CD4-positive, alpha-beta T cell (primary cell): ENCODE results near the gene MKLN1. TPM values are rescaled to one million over a fixed set of nuclear protein-coding genes. Genes with fewer than 3 reads are reported as not detected.

Experiments used
- ATAC-seq: fragments of 200-7000 bp; cut with Tn5 transposase; one replicate; pipeline ENCODE4 v1.10.0; 2022; ENCODE audit warnings: mild to moderate bottlenecking; ENCODE audit not compliant: poor library complexity
- CTCF ChIA-PET: fragments of 350-600 bp; sonication (Branson Sonifier 250); formaldehyde crosslinking; loops from one replicate; lab custom pipeline; 2021; ENCODE audit warnings: antibody characterized with exemption, inconsistent platforms; lab: Charles Lee
- POLR2A ChIA-PET: fragments of 350-600 bp; sonication (Branson Sonifier 250); formaldehyde crosslinking; loops from one replicate; lab custom pipeline; 2021; ENCODE audit warnings: antibody characterized with exemption, inconsistent platforms; lab: Charles Lee
- DNase-seq, 14 experiments: peaks; one replicate each; pipeline ENCODE4 v3.0.0-alpha.2; 2013 to 2020; ENCODE audit warnings: mixed read lengths in 2 of 14
- H3K27ac ChIP-seq, 2 donors: one replicate each; pipeline versions ENCODE4 v1.5.1 to v1.7.0; 2013; ENCODE audit warnings: low read length in 2 of 2, low read depth in 1 of 2, mild to moderate bottlenecking in 1 of 2
- H3K27me3 ChIP-seq, 2 experiments: 1 replicate in 1 of 2; 2 replicates in 1 of 2; pipeline versions ENCODE4 v1.6.1 to v1.7.0; 2013; ENCODE audit warnings: low read length in 2 of 2, control low read depth in 1 of 2, mild to moderate bottlenecking in 1 of 2, moderate library complexity in 1 of 2; ENCODE audit not compliant: insufficient read depth in 2 of 2, control insufficient read depth in 1 of 2
- H3K36me3 ChIP-seq: one replicate; pipeline ENCODE4 v1.6.1; 2013; ENCODE audit warnings: low read length, control low read depth; ENCODE audit not compliant: insufficient read depth
- H3K4me1 ChIP-seq: one replicate; pipeline ENCODE4 v1.6.1; 2013; ENCODE audit warnings: low read length, control low read depth; ENCODE audit not compliant: insufficient read depth
- H3K4me3 ChIP-seq: one replicate; pipeline ENCODE4 v1.5.1; 2013; ENCODE audit warnings: mild to moderate bottlenecking, low read length, moderate library complexity
- H3K9me3 ChIP-seq, 2 experiments: 1 replicate in 1 of 2; 2 replicates in 1 of 2; pipeline versions ENCODE4 v1.6.1 to v1.7.0; 2013; ENCODE audit warnings: low read length in 2 of 2, mild to moderate bottlenecking in 2 of 2, control low read depth in 1 of 2, moderate library complexity in 1 of 2; ENCODE audit not compliant: control insufficient read depth in 1 of 2, insufficient read depth in 1 of 2
- H3K27ac Mint-ChIP-seq: one replicate; pipeline ENCODE4 v1.8.0; 2020; ENCODE audit warnings: mixed read lengths
- H3K27me3 Mint-ChIP-seq: one replicate; pipeline ENCODE4 v1.8.0; 2021; ENCODE audit warnings: mixed read lengths
- H3K36me3 Mint-ChIP-seq: one replicate; pipeline ENCODE4 v1.8.0; 2021; ENCODE audit warnings: low read depth, mixed read lengths
- H3K4me1 Mint-ChIP-seq: one replicate; pipeline ENCODE4 v1.8.0; 2021; ENCODE audit warnings: low read depth, mixed read lengths
- H3K4me3 Mint-ChIP-seq: one replicate; pipeline ENCODE4 v1.8.0; 2020; ENCODE audit warnings: mild to moderate bottlenecking, mixed read lengths
- H3K9me3 Mint-ChIP-seq: one replicate; pipeline ENCODE4 v1.8.0; 2020; ENCODE audit warnings: mixed read lengths
- CTCF ChIP-seq: fragments of 200-600 bp; IDR thresholded peaks from one replicate; pipeline ENCODE4 v1.8.0; 2022; ENCODE audit warnings: antibody characterized with exemption, mild to moderate bottlenecking
- intact Hi-C, 2 experiments: fragments of 100-400 bp; cut with DNase I in 1 of 2; cut with micrococcal nuclease in 1 of 2; formaldehyde crosslinking; loops; one replicate each; pipeline versions ENCODE4 v1.15.1 to v1.9.0; 2023 to 2025; cut with DNase I, micrococcal nuclease
- total RNA-seq, 174 experiments: library from RNA in 2 of 174; stranded (reverse) in 2 of 174; gene quantifications; one replicate each; pipeline ENCODE4 v1.2.3 and lab custom pipeline; 2021 to 2026

The MKLN1 gene
- total RNA-seq, 2 experiments from 2014 or later, result 47.2 to 53.7 TPM

GRCh38 chr7:131455001-131455400 lies 127.3 kb downstream of the MKLN1 start:
- H3K27ac ChIP-seq, result no peak overlapping the region
- Mint-ChIP-seq H3K4me3 (no peak overlapping the region), H3K27ac (no peak overlapping the region), H3K9me3 (no peaks in the 10 kb centered on the region), H3K27me3 (no peaks in the 10 kb centered on the region), H3K36me3 (peaks cover 63% of the 10 kb centered on the region), H3K4me1 (no peaks in the 10 kb centered on the region)
- no peaks in the 10 kb centered on the region for H3K27me3 ChIP-seq
- no peak overlapping the region for H3K4me3 ChIP-seq
- DNase-seq, result no peak
- no peak for ATAC-seq
- CTCF ChIA-PET, result interaction anchor here (0.6 kb wide), 1 partner anchor 332 kb away, joined by 3 read pairs; no protein-coding TSS in a partner anchor
- no peaks in the 10 kb centered on the region for H3K4me1 ChIP-seq
- TF ChIP-seq CTCF, result no peak
- intact Hi-C loops, result no loop called here
- POLR2A ChIA-PET, result no interaction called here
- H3K9me3 ChIP-seq, result no peaks in the 10 kb centered on the region
- H3K36me3 ChIP-seq, result peaks cover 10% of the 10 kb centered on the region

GRCh38 chr7:131455546-131455945 lies 127.9 kb downstream of the MKLN1 start:
- CTCF ChIA-PET, result no interaction called here

GRCh38 chr7:131456338-131456737 lies 128.7 kb downstream of the MKLN1 start:
- CTCF ChIA-PET, result no interaction called here
- Mint-ChIP-seq H3K27ac (no peak overlapping the region), H3K27me3 (no peaks in the 10 kb centered on the region), H3K4me3 (no peak overlapping the region), H3K4me1 (no peaks in the 10 kb centered on the region), H3K9me3 (no peaks in the 10 kb centered on the region), H3K36me3 (peaks cover 67% of the 10 kb centered on the region)
- H3K27me3 ChIP-seq, result no peaks in the 10 kb centered on the region
- H3K4me1 ChIP-seq, result no peaks in the 10 kb centered on the region
- no peak for DNase-seq
- no peaks in the 10 kb centered on the region for H3K9me3 ChIP-seq
- H3K4me3 ChIP-seq, result no peak overlapping the region
- no peak overlapping the region for H3K27ac ChIP-seq
- intact Hi-C loops, result no loop called here
- POLR2A ChIA-PET, result no interaction called here
- TF ChIP-seq CTCF, result no peak
- no peak for ATAC-seq
- H3K36me3 ChIP-seq, result peaks cover 14% of the 10 kb centered on the region

More at GRCh38 chr7:131455546-131455945, 127.9 kb downstream of the MKLN1 start:
- Histone ChIP-seq H3K27me3 (no peaks in the 10 kb centered on the region), H3K36me3 (peaks cover 10% of the 10 kb centered on the region), H3K4me3 (no peak overlapping the region), H3K27ac (no peak overlapping the region), H3K4me1 (no peaks in the 10 kb centered on the region), H3K9me3 (no peaks in the 10 kb centered on the region)
- ATAC-seq, result no peak
- Mint-ChIP-seq H3K27me3 (no peaks in the 10 kb centered on the region), H3K4me1 (no peaks in the 10 kb centered on the region), H3K9me3 (no peaks in the 10 kb centered on the region), H3K27ac (no peak overlapping the region), H3K4me3 (no peak overlapping the region), H3K36me3 (peaks cover 63% of the 10 kb centered on the region)
- DNase-seq, result no peak
- TF ChIP-seq CTCF, result no peak
- POLR2A ChIA-PET, result no interaction called here
- intact Hi-C loops, result no loop called here
